ENCODE measurements around the gene ELP4. TPM values are rescaled to one million over a fixed set of nuclear protein-coding genes. Genes with fewer than 3 reads are reported as not detected.
A peak's percentile ranks its signal among the peaks of the same experiment; 100 is the strongest.

Gene ELP4
- total and polyA plus RNA-seq, 2 experiments from 2014 or later, result 16.2 to 20.1 TPM

GRCh38 chr11:31655483-31655882 lies 145.9 kb downstream of the ELP4 start:
- peak; percentile 82 for DNase-seq
- no peaks in the 10 kb centered on the region for H3K36me3 ChIP-seq (ENCODE audit: low read depth)
- WGBS, 2 experiments (ENCODE audit: low coverage in 1 of 2, low lambda C conversion rate in 2 of 2, missing lambda C conversion rate in 2 of 2), result 1 to 5% methylated on average over 3 of the region's 3 CpGs
- no peaks in the 10 kb centered on the region for H3K27me3 ChIP-seq (replicated peaks; ENCODE audit: insufficient read depth)
- TF ChIP-seq EZH2 (IDR thresholded peaks at IDR 0.05; ENCODE audit: insufficient read depth, poor library complexity, severe bottlenecking) (no peak), EZH2phosphoT487 (IDR thresholded peaks at IDR 0.05; ENCODE audit: insufficient read depth, low read depth) (no peak)
- H3K4me2 ChIP-seq (ENCODE audit: unreplicated experiment), result peak overlapping the region; percentile 72
- H3F3A ChIP-seq (ENCODE audit: insufficient read depth), result peaks cover 25% of the 10 kb centered on the region
- H3K9me3 ChIP-seq (ENCODE audit: low read depth), result no peaks in the 10 kb centered on the region
- H3K27ac ChIP-seq, result peak overlapping the region; percentile 50
- in situ Hi-C loops (cut with MboI), result no loop called here
- H4K20me1 ChIP-seq (ENCODE audit: insufficient read depth), result no peaks in the 10 kb centered on the region
- 0 out of 2 replicates have a peak overlapping the region, but pooled peaks have one; percentile 0 for H3K4me3 ChIP-seq
- peaks cover 30% of the 10 kb centered on the region for H3K4me1 ChIP-seq (ENCODE audit: insufficient read depth)
- no peak overlapping the region; the same call in 1 of the 2 replicates for H2AFZ ChIP-seq
- H3K9ac ChIP-seq, result no peak overlapping the region
- H3K9me2 ChIP-seq (ENCODE audit: insufficient read depth), result no peaks in the 10 kb centered on the region
- no peaks in the 10 kb centered on the region for H3K79me2 ChIP-seq (ENCODE audit: insufficient read depth)

- Histone ChIP-seq H3K4me2 (ENCODE audit: unreplicated experiment) (peak overlapping the region; percentile 72), H3K4me3 (no peak overlapping the region), H3K9me3 (ENCODE audit: low read depth) (no peaks in the 10 kb centered on the region), H3K9me2 (ENCODE audit: insufficient read depth) (no peaks in the 10 kb centered on the region), H3K36me3 (ENCODE audit: low read depth) (no peaks in the 10 kb centered on the region), H4K20me1 (ENCODE audit: insufficient read depth) (no peaks in the 10 kb centered on the region), H3K4me1 (ENCODE audit: insufficient read depth) (peaks cover 30% of the 10 kb centered on the region), H2AFZ (no peak overlapping the region), H3K27me3 (replicated peaks; ENCODE audit: insufficient read depth) (no peaks in the 10 kb centered on the region), H3F3A (ENCODE audit: insufficient read depth) (peaks cover 25% of the 10 kb centered on the region), H3K27ac (peak overlapping the region; percentile 50), H3K79me2 (ENCODE audit: insufficient read depth) (no peaks in the 10 kb centered on the region), H3K9ac (no peak overlapping the region)
- in situ Hi-C loops (cut with MboI), result no loop called here
- WGBS, 2 experiments (ENCODE audit: low coverage in 1 of 2, low lambda C conversion rate in 2 of 2, missing lambda C conversion rate in 2 of 2), result 8 to 17% methylated on average over 1 of the region's 1 CpG
- peak; percentile 40 for DNase-seq
- no peak for TF ChIP-seq EZH2 (IDR thresholded peaks at IDR 0.05; ENCODE audit: insufficient read depth, poor library complexity, severe bottlenecking)
Measured at GRCh38 chr11:31656051-31656450, 146.5 kb downstream of the ELP4 start.

GRCh38 chr11:31657091-31657490 lies 147.5 kb downstream of the ELP4 start:
- no peak overlapping the region for H3K4me2 ChIP-seq (ENCODE audit: unreplicated experiment)
- no peak for DNase-seq
- no peak overlapping the region for H3K27ac ChIP-seq
- H3K36me3 ChIP-seq (ENCODE audit: low read depth), result no peaks in the 10 kb centered on the region
- no peaks in the 10 kb centered on the region for H4K20me1 ChIP-seq (ENCODE audit: insufficient read depth)
- WGBS, 2 experiments (ENCODE audit: low coverage in 1 of 2, low lambda C conversion rate in 2 of 2, missing lambda C conversion rate in 2 of 2), result 79 to 86% methylated on average over 1 of the region's 1 CpG
- H2AFZ ChIP-seq, result no peak overlapping the region
- no peaks in the 10 kb centered on the region for H3K79me2 ChIP-seq (ENCODE audit: insufficient read depth)
- no peak overlapping the region for H3K4me3 ChIP-seq
- no peaks in the 10 kb centered on the region for H3K27me3 ChIP-seq (replicated peaks; ENCODE audit: insufficient read depth)
- in situ Hi-C loops (cut with MboI), result no loop called here
- H3K4me1 ChIP-seq (ENCODE audit: insufficient read depth), result peaks cover 30% of the 10 kb centered on the region
- H3K9ac ChIP-seq, result no peak overlapping the region
- no peaks in the 10 kb centered on the region for H3K9me3 ChIP-seq (ENCODE audit: low read depth)
- H3K9me2 ChIP-seq (ENCODE audit: insufficient read depth), result no peaks in the 10 kb centered on the region
- no peak for TF ChIP-seq EZH2 (IDR thresholded peaks at IDR 0.05; ENCODE audit: insufficient read depth, poor library complexity, severe bottlenecking)
- no peak for TF ChIP-seq EZH2phosphoT487 (IDR thresholded peaks at IDR 0.05; ENCODE audit: insufficient read depth, low read depth)
- peaks cover 25% of the 10 kb centered on the region for H3F3A ChIP-seq (ENCODE audit: insufficient read depth)

DNA sequence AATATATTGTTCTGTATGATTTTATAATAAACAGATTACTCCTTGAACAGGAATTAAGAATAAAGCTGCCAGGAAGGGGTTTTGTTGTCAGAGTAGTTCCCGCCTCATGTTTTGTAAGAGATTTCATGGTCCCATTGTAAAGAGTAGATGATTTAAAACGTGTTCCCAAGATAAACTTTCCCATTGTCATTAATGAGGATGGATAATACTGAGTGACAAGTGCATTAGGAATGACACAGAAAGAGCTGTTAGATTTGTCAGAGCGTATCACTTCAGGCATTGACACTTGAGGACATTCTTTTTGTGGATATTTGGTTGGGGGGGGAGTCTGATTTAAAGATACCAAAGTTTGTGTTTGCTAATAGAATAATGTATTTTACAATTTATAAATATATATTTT lies 154.6 kb downstream of the ELP4 start:
- TF ChIP-seq EZH2phosphoT487 (IDR thresholded peaks at IDR 0.05; ENCODE audit: insufficient read depth, low read depth) (no peak), EZH2 (IDR thresholded peaks at IDR 0.05; ENCODE audit: insufficient read depth, poor library complexity, severe bottlenecking) (no peak)
- no peak overlapping the region for H3K4me3 ChIP-seq
- H3F3A ChIP-seq (ENCODE audit: insufficient read depth), result no peaks in the 10 kb centered on the region
- H4K20me1 ChIP-seq (ENCODE audit: insufficient read depth), result no peaks in the 10 kb centered on the region
- no peak overlapping the region for H2AFZ ChIP-seq
- H3K36me3 ChIP-seq (ENCODE audit: low read depth), result no peaks in the 10 kb centered on the region
- H3K9me3 ChIP-seq (ENCODE audit: low read depth), result no peaks in the 10 kb centered on the region
- DNase-seq, result no peak
- no peaks in the 10 kb centered on the region for H3K27me3 ChIP-seq (replicated peaks; ENCODE audit: insufficient read depth)
- no peak overlapping the region for H3K4me2 ChIP-seq (ENCODE audit: unreplicated experiment)
- H3K9ac ChIP-seq, result no peak overlapping the region
- H3K4me1 ChIP-seq (ENCODE audit: insufficient read depth), result no peaks in the 10 kb centered on the region
- WGBS, 2 experiments (ENCODE audit: low coverage in 1 of 2, low lambda C conversion rate in 2 of 2, missing lambda C conversion rate in 2 of 2), result 80 to 83% methylated on average over 3 of the region's 3 CpGs
- H3K9me2 ChIP-seq (ENCODE audit: insufficient read depth), result no peaks in the 10 kb centered on the region
- no peaks in the 10 kb centered on the region for H3K79me2 ChIP-seq (ENCODE audit: insufficient read depth)
- H3K27ac ChIP-seq, result no peak overlapping the region
- in situ Hi-C loops (cut with MboI), result no loop called here

DNA sequence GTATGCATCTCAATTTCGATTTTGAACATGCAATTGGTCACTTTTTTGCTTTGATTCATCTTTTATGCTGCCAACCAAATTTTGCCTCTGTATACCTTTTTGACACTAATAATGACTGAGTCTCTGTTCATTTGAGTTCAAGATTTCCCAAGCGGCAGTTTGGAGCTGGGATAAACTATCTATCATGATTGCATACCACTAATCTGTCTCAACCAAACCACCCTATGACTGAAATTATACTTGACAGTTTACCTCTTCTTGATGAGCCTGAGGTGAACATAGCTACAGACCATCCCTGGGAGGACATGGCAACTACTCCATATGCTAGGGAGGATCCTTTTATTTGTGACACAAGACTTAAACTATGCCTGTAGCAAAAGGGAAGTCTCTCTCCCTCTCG lies 155.4 kb downstream of the ELP4 start:
- in situ Hi-C loops (cut with MboI), result no loop called here
- no peak overlapping the region for H3K27ac ChIP-seq
- no peaks in the 10 kb centered on the region for H3K27me3 ChIP-seq (replicated peaks; ENCODE audit: insufficient read depth)
- no peaks in the 10 kb centered on the region for H3K4me1 ChIP-seq (ENCODE audit: insufficient read depth)
- TF ChIP-seq EZH2 (IDR thresholded peaks at IDR 0.05; ENCODE audit: insufficient read depth, poor library complexity, severe bottlenecking), result no peak
- TF ChIP-seq EZH2phosphoT487 (IDR thresholded peaks at IDR 0.05; ENCODE audit: insufficient read depth, low read depth), result no peak
- H3K4me2 ChIP-seq (ENCODE audit: unreplicated experiment), result no peak overlapping the region
- no peak overlapping the region for H3K9ac ChIP-seq
- no peaks in the 10 kb centered on the region for H3K9me2 ChIP-seq (ENCODE audit: insufficient read depth)
- no peak for DNase-seq
- no peaks in the 10 kb centered on the region for H3F3A ChIP-seq (ENCODE audit: insufficient read depth)
- H2AFZ ChIP-seq, result no peak overlapping the region
- no peaks in the 10 kb centered on the region for H3K9me3 ChIP-seq (ENCODE audit: low read depth)
- no peak overlapping the region for H3K4me3 ChIP-seq
- no peaks in the 10 kb centered on the region for H3K79me2 ChIP-seq (ENCODE audit: insufficient read depth)
- no peaks in the 10 kb centered on the region for H4K20me1 ChIP-seq (ENCODE audit: insufficient read depth)
- 99 to 100% methylated on average over 3 of the region's 3 CpGs for WGBS, 2 experiments (ENCODE audit: low coverage in 1 of 2, low lambda C conversion rate in 2 of 2, missing lambda C conversion rate in 2 of 2)
- no peaks in the 10 kb centered on the region for H3K36me3 ChIP-seq (ENCODE audit: low read depth)

Measured in GM23248 (cell line).